Fibroblast of the conjunctiva (primary cell): Measurements from ENCODE around the gene DPP8.
"Not testable (repeated sequence)": the region's sequence is repeated elsewhere in the genome, so short reads cannot be mapped to it uniquely, and the experiment has no call there.

Experiments
- DNase-seq: peaks from one replicate; pipeline ENCODE4 v3.0.0-alpha.2; 2010; ENCODE audit warnings: low read depth

DPP8 gene

DNA sequence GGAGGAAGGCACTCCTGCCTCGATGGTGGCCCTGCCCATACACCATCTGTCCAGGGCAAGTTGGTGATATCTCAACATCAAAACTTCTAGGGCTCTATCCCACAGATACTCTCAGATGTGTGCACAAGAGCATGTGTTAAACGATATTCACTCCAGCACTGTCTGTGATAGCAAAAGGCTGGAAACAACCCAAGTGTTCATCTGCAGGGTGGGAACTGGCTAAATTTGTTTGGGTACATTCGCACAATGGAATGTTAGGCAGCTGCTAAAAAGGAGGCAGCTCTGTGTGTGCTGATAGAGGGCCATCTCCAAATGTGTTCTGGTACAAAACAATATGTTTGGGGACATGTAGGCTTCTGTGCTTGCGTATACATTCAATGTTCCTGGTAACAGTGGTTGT is 114.5 kb downstream of the DPP8 start:
- DNase-seq: no peak

DNA sequence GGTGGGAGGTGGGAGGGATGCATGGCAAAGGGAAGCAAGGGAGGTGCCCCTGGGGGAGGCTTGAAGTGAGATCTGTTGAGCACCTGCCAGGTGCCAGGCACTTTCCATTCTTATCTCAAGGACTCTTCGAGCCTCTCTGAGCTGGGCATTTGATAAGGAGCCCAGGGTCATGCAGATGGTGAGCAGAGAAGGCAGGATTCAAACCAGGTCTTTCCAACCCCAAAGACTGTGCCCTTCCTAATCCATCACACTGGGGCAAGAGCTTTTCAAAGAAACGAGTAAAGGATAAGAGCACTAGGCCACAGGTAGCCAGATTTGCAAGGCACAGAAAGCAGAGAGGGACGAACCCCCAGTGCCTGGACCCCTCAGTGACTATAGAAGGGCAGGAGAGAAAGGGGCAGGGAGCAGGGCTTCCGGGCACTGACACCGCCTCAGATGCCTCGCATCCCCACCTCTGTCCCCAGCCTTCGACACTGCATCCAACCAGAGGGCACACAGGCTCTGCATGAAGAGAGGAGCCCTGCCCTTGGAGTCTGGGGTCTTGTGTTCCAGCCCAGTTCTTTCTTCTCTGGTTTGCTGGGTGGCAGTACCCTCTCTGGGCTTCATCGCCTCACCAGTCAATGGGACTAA is 115.8 kb downstream of the DPP8 start:
- DNase-seq: no peak

DNA sequence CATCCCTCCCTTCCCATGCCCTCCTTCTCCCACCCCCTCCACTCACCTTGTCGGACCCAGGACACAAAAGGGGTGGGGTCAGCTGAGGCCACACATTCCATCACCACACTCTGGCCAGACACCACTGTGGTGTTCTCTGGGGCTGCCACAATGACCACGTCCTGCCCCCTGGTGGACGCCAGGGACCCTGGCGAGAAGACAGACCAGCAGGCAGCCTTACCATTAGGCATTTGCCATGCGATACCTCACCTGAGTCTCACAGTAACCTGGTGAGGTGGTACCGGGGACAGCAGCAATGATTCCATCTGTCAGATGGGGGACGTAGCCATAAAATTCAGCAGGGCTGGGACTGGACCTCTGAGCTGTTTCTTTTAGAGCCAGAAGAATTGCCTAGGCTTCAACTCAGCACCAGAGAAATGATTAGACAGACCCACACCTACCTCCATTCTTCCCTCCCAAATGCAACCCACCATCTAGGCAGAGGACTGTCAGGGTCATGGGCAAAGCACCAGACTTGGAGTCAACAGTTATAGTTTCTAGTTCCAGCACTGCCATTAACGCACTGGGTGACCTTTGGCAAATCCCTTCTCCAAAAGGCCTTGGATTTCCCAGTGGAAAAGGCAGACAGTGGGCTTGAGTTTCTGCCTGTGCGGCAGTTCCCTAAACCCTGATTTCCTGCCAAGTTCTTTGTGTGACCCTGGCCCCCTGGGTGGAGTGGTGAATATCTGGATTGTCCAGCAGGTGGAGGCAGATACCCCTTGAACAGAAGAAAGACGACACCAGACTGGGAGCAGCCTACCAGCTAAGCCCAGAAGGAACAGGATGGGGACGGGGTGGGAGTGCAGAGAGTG is 116.5 kb downstream of the DPP8 start:
- DNase-seq: peak; percentile 69

- no peak for DNase-seq
These were observed 117.5 kb downstream of the DPP8 start for GRCh38 chr15:65399997-65400396.

- DNase-seq: no peak
These were observed 118.3 kb downstream of the DPP8 start for GRCh38 chr15:65399001-65399706.

GRCh38 chr15:65398486-65398885 is 119.0 kb downstream of the DPP8 start:
- not testable (repeated sequence) for DNase-seq

- no peak for DNase-seq
These were observed 120.5 kb downstream of the DPP8 start for GRCh38 chr15:65396965-65397317.

- no peak for DNase-seq
These were observed 121.1 kb downstream of the DPP8 start for GRCh38 chr15:65396283-65396964.

- DNase-seq: no peak
These were observed 121.8 kb downstream of the DPP8 start for GRCh38 chr15:65395567-65396202.

GRCh38 chr15:65394936-65395335 is 122.6 kb downstream of the DPP8 start:
- no peak for DNase-seq

- DNase-seq: no peak
These were observed 123.2 kb downstream of the DPP8 start for GRCh38 chr15:65394280-65394789.

DNA sequence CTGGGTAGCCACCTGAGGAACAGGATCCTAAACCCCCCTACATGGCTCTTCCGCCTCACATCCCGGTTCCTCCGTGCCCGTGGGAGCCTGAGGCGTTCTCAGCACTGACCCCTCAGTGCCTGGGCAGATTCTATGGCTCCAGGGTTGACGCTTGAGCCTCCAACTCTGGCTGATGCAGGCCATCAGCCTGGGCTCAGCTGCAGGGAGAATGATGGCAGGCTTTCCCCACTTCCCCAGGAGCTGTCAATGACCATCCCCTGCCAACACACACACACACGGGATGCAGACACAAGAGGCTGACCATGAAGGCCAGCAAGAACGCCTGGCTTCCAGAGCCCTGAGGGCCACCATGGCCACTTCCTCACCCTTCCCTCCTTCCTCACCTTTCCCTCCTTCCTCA is 123.9 kb downstream of the DPP8 start:
- DNase-seq: no peak

DNA sequence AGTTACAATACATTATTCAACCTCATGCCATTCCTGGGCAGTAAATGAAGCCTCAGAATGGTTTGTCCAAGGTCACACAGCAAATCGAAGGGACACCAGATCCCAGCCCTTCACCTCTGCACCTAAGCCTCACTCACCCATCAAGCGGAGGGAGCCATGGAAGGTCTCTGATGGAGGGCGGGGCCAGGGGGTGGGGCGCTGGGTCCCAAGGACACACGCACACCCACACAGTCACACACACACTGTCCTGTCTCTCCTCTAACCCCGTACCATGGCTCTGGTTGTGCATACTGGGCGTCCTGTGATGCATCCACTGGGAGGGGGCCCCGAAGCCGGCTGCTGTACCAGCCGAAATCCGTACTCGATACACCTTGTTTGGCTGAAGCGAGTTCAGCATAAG is 124.4 kb downstream of the DPP8 start:
- no peak for DNase-seq
